GM23338 (cell line): ENCODE data around the gene UBE2F.

Experiments
- CREB1 ChIP-seq: fragments of 250-450 bp; sonication (Bioruptor Pico); IDR thresholded peaks from 2 replicates; pipeline ENCODE4 v1.5.0; 2020; ENCODE audit warnings: low read depth, mild to moderate bottlenecking, moderate library complexity
- EZH2 ChIP-seq: fragments of 200-600 bp; sonication (generic); IDR thresholded peaks from one replicate; pipeline ENCODE4 v1.8.0; 2017; ENCODE audit warnings: antibody characterized with exemption, mild to moderate bottlenecking, low read depth; ENCODE audit not compliant: unreplicated experiment
- POLR2AphosphoS5 ChIP-seq: IDR thresholded peaks from 2 replicates; pipeline ENCODE4 v1.6.1; 2016; ENCODE audit warnings: antibody characterized with exemption, low read depth
- STAT1 ChIP-seq: IDR thresholded peaks from one replicate; pipeline ENCODE4 v1.6.1; 2016; ENCODE audit warnings: antibody characterized with exemption; ENCODE audit not compliant: unreplicated experiment
- ZNF114 ChIP-seq: fragments of 250-450 bp; sonication (Bioruptor Pico); IDR thresholded peaks from 2 replicates; pipeline ENCODE4 v1.5.0; 2020; ENCODE audit warnings: mild to moderate bottlenecking, moderate library complexity
- TF ChIP-seq, protein P1 (sequence below), 2 experiments: fragments of 200-600 bp in 1 of 2; sonication (generic) in 1 of 2; conservative IDR thresholded peaks; 2 replicates each; pipeline versions ENCODE4 v1.5.1 to v1.6.1; 2016 to 2017; ENCODE audit warnings: antibody characterized with exemption in 2 of 2, low read depth in 2 of 2, mild to moderate bottlenecking in 2 of 2, moderate library complexity in 1 of 2
- TF ChIP-seq, protein P2 (sequence below): IDR thresholded peaks from 2 replicates; pipeline ENCODE4 v1.6.1; 2016; ENCODE audit warnings: antibody characterized with exemption
- TF ChIP-seq, protein P3 (sequence below): IDR thresholded peaks from one replicate; pipeline ENCODE4 v1.6.1; 2018; ENCODE audit warnings: antibody characterized with exemption; ENCODE audit not compliant: unreplicated experiment

DNA sequence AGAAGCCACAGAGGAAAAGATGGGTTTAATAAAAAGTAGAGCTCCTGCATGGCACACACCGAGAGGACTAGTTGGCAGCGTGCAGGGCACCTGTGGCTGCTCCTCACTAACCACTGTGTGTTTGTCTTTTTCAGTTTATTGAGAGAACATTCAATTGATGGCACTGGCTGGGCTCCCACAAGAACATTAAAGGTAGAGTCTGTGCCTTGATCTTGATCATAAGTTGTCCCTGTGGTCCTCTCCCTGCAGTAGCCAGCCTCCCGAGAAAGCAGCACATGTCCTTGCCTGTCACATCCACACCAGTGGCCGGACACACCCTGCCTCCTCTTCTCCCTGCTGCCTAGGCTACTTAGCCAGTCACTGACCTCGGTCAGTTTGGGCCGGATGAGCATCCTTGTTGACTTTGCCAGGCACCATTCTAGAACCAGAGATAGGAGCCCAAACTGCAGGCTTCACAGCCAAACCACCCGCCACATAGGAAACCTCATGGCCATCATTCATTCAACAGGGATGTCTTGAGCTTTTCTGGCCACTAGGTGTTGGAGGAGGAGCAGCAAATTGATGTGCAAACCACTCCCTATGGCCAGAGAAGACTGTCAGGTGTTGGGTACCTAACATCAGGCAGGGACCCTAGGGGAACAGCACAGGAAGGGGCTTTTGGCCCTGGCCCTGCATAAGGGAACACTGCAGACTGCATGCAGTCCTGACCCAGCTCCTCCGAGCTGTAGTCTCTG is 63.8 kb downstream of the UBE2F start:
- TF ChIP-seq, protein P1, sequence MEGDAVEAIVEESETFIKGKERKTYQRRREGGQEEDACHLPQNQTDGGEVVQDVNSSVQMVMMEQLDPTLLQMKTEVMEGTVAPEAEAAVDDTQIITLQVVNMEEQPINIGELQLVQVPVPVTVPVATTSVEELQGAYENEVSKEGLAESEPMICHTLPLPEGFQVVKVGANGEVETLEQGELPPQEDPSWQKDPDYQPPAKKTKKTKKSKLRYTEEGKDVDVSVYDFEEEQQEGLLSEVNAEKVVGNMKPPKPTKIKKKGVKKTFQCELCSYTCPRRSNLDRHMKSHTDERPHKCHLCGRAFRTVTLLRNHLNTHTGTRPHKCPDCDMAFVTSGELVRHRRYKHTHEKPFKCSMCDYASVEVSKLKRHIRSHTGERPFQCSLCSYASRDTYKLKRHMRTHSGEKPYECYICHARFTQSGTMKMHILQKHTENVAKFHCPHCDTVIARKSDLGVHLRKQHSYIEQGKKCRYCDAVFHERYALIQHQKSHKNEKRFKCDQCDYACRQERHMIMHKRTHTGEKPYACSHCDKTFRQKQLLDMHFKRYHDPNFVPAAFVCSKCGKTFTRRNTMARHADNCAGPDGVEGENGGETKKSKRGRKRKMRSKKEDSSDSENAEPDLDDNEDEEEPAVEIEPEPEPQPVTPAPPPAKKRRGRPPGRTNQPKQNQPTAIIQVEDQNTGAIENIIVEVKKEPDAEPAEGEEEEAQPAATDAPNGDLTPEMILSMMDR (conservative IDR thresholded peaks at IDR 0.05; ENCODE audit: low read depth in 2 of 2): 0 out of 4 replicates have a peak, but pooled peaks have one; percentile 20 to 25
- TF ChIP-seq EZH2: no peak
- TF ChIP-seq, protein P2, sequence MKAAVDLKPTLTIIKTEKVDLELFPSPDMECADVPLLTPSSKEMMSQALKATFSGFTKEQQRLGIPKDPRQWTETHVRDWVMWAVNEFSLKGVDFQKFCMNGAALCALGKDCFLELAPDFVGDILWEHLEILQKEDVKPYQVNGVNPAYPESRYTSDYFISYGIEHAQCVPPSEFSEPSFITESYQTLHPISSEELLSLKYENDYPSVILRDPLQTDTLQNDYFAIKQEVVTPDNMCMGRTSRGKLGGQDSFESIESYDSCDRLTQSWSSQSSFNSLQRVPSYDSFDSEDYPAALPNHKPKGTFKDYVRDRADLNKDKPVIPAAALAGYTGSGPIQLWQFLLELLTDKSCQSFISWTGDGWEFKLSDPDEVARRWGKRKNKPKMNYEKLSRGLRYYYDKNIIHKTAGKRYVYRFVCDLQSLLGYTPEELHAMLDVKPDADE: no peak
- no peak for TF ChIP-seq STAT1
- TF ChIP-seq, protein P3, sequence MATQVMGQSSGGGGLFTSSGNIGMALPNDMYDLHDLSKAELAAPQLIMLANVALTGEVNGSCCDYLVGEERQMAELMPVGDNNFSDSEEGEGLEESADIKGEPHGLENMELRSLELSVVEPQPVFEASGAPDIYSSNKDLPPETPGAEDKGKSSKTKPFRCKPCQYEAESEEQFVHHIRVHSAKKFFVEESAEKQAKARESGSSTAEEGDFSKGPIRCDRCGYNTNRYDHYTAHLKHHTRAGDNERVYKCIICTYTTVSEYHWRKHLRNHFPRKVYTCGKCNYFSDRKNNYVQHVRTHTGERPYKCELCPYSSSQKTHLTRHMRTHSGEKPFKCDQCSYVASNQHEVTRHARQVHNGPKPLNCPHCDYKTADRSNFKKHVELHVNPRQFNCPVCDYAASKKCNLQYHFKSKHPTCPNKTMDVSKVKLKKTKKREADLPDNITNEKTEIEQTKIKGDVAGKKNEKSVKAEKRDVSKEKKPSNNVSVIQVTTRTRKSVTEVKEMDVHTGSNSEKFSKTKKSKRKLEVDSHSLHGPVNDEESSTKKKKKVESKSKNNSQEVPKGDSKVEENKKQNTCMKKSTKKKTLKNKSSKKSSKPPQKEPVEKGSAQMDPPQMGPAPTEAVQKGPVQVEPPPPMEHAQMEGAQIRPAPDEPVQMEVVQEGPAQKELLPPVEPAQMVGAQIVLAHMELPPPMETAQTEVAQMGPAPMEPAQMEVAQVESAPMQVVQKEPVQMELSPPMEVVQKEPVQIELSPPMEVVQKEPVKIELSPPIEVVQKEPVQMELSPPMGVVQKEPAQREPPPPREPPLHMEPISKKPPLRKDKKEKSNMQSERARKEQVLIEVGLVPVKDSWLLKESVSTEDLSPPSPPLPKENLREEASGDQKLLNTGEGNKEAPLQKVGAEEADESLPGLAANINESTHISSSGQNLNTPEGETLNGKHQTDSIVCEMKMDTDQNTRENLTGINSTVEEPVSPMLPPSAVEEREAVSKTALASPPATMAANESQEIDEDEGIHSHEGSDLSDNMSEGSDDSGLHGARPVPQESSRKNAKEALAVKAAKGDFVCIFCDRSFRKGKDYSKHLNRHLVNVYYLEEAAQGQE: no peak
- no peak for TF ChIP-seq ZNF114 (CRISPR knock-in tag)
- no peak for TF ChIP-seq CREB1 (CRISPR knock-in tag)
- TF ChIP-seq POLR2AphosphoS5: no peak
